ENCODE measurements around the gene CNTN6. TPM values are rescaled to one million over a fixed set of nuclear protein-coding genes. Genes with fewer than 3 reads are reported as not detected.
A peak's percentile ranks its signal among the peaks of the same experiment; 100 is the strongest.
"Not testable (repeated sequence)": the region's sequence is repeated elsewhere in the genome, so short reads cannot be mapped to it uniquely, and the experiment has no call there.

The CNTN6 gene
- total and polyA plus RNA-seq, 5 experiments from 2014 or later: not detected

DNA sequence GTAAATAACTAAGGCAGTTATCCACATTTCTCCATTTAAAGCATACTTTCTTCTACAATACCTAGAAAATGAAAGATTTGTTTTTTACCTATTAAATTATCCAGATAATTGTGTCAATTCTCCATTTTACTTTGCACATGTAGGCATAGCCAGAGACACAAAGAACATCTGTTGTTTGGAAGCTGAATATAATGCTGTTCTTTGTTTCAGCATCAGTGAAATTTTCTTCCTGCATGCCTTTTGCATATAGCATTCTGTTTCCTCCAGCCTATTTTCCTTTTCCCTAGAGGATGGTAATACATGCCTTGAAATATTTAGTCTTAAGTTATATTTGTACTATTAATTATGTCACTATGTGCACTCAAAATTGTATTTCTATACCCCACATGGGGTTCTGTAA lies 233.7 kb downstream of the CNTN6 start:
- Mint-ChIP-seq H3K9me3 (peaks cover 0 to 28% (median 8%) of the 10 kb centered on the region in 9 donors), H3K27me3 (no peaks in the 10 kb centered on the region), H3K27ac (no peak overlapping the region), H3K36me3 (no peaks in the 10 kb centered on the region), H3K4me3 (no peak overlapping the region), H3K4me1 (no peaks in the 10 kb centered on the region)
- DNase-seq (no peak), ATAC-seq (no peak)
- POLR2A ChIA-PET: no interaction called here

DNA sequence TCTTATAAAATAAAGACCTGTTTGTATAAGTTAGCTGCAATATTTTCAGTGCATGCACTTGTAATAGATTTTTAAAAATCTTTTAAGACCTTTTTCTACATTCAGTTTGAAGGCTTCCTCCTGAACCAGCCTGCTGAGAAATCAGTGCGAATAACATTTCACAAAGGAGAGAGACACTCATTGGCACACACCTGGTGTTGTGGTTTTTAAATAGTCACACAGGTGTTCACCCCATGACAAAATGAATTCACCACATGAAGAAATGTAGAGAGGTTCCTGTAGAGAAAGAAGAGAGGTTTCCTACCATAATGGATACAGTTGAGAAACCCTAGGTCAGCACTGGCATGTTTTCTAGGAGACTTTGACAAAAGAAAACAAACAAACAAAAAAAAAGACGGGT lies 237.3 kb downstream of the CNTN6 start:
- Mint-ChIP-seq H3K27ac (no peak overlapping the region), H3K36me3 (no peaks in the 10 kb centered on the region), H3K27me3 (no peaks in the 10 kb centered on the region), H3K4me3 (no peak overlapping the region), H3K4me1 (no peaks in the 10 kb centered on the region), H3K9me3 (peaks cover 0 to 35% (median 8%) of the 10 kb centered on the region in 9 donors)
- POLR2A ChIA-PET: no interaction called here
- DNase-seq: no peak
- no peak for ATAC-seq

DNA sequence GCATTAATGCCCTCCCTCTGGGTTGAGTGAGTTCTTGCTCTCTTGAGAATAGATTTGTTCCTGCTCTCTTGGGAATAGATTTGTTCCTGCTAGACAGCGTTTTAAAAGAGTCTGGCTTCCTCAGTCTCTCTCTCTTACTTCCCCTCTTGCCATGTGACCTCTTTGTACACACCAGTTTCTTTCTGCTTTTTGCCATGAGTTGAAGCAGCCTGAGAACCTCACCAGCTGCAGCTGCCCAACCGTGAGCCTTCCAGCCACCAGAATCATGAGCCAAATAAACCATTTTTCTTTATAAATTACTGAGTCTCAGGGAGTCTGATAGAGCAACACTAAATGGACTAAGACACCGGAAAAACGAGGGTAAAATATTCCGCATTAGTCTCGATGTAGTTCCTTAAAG lies 253.6 kb downstream of the CNTN6 start:
- DNase-seq (no peak), ATAC-seq (no peak)
- Mint-ChIP-seq H3K27me3 (no peaks in the 10 kb centered on the region), H3K4me3 (no peak overlapping the region), H3K36me3 (no peaks in the 10 kb centered on the region), H3K4me1 (no peaks in the 10 kb centered on the region), H3K9me3 (peaks cover 0 to 30% (median 2%) of the 10 kb centered on the region in 9 donors), H3K27ac (peak overlapping the region in 1 of 10 donors; percentile 61)
- POLR2A ChIA-PET: no interaction called here

DNA sequence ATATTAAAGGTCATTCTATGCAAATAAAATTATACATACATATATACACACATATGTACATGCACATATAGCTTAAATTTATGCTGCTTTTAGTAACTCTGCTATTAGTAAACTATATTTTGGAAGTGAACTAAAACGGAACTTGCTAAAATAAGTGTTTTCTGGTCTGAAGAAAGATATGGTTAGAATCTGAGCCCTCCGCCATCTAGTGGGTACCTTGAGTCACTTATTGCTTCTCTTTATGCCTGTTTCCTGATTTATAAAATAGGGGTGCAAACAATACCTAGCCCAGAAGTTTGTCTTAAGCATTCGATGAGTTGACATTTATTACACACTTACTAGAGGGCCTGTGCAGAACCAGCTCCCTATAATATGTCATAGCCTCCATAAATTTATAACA lies 255.7 kb downstream of the CNTN6 start:
- DNase-seq (no peak), ATAC-seq (no peak)
- POLR2A ChIA-PET: no interaction called here
- Mint-ChIP-seq H3K9me3 (peaks cover 0 to 18% (median 2%) of the 10 kb centered on the region in 9 donors), H3K4me3 (no peak overlapping the region), H3K4me1 (no peaks in the 10 kb centered on the region), H3K27ac (no peak overlapping the region), H3K36me3 (no peaks in the 10 kb centered on the region), H3K27me3 (no peaks in the 10 kb centered on the region)

DNA sequence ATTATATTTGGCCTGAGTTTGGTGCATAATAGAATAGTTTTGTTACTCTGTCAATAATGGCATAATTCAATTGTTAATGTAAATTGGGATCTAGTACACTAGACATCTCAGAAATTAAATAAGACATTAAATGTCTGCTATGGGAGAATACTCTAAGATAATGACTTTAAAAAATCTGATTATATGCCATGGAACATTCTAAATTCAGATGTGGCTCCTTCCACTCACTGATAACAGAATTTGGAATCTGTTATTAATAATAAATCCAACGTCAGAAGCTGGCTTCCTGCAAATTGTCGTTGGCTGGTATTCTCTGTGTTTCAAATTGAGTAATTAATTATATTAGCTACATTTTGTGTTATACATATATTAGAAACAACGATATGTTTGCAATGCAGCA lies 258.1 kb downstream of the CNTN6 start:
- Mint-ChIP-seq H3K27me3 (no peaks in the 10 kb centered on the region), H3K9me3 (peaks cover 0 to 13% (median 0%) of the 10 kb centered on the region in 9 donors), H3K27ac (no peak overlapping the region), H3K4me3 (no peak overlapping the region), H3K36me3 (no peaks in the 10 kb centered on the region), H3K4me1 (no peaks in the 10 kb centered on the region)
- POLR2A ChIA-PET: no interaction called here
- no peak for DNase-seq
- no peak for ATAC-seq

DNA sequence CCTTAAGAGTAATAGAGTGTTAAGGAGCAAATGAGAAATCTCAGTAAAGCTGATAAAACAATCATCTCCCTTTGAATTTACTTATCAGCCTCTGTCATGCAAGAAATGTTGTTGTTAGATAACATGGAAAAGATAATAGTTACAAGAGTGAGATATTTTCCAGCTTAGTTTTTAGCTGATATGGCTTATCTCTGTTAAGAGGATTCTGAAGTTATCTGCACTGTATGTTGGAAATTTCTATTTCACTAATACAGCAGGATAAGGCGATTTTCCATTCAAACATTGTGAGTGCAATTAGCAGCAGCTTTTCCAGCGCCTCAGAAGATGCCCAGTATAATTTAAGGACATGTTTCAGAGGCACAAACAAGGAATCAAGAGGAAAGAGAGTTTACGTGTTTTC lies 262.9 kb downstream of the CNTN6 start:
- Mint-ChIP-seq H3K4me1 (no peaks in the 10 kb centered on the region), H3K27ac (no peak overlapping the region), H3K9me3 (peaks cover 0 to 7% (median under 1%) of the 10 kb centered on the region in 9 donors), H3K4me3 (no peak overlapping the region), H3K36me3 (no peaks in the 10 kb centered on the region), H3K27me3 (no peaks in the 10 kb centered on the region)
- POLR2A ChIA-PET: no interaction called here
- ATAC-seq (no peak), DNase-seq (no peak)

DNA sequence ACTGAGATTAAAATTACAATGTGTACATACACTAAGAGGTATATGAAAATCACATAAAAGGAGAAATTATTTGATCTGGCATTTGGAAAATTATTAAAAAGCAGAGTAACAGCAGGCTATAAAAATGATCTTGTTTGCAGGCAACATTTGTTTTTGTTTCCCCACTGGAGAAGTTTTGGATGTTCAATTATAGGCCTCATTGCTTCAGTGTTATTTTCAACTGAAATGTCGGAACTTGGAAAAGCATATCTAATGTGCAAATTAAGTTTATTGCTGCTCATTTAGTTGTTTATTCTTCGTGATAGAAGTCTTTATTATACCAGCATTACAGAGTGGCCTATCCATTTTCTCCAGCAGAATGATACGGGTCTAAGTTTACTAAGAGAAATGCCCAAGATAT lies 263.3 kb downstream of the CNTN6 start:
- Mint-ChIP-seq H3K4me1 (no peaks in the 10 kb centered on the region), H3K9me3 (peaks cover 0 to 7% (median 3%) of the 10 kb centered on the region in 9 donors), H3K4me3 (no peak overlapping the region), H3K36me3 (no peaks in the 10 kb centered on the region), H3K27ac (no peak overlapping the region), H3K27me3 (no peaks in the 10 kb centered on the region)
- POLR2A ChIA-PET: no interaction called here
- DNase-seq (no peak), ATAC-seq (no peak)

DNA sequence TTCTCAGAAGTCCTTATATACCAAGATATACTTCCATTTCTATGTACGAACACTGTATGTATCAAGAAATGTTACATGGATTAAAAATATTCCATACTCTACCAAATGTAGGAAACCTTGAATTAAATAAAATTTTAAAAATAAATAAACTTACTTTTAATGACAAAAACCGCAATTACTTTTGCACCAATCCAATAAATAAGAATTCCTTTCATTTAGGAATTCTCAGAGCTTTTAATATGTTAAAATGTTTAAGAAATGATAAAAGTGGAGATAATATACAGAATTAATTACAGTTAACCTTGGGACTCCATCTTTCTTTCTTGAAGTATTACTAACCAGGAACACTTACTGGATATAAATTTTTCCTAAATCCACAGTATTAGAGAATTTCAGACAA lies 272.7 kb downstream of the CNTN6 start:
- Mint-ChIP-seq H3K27me3 (no peaks in the 10 kb centered on the region), H3K9me3 (peaks cover 0 to 18% (median 2%) of the 10 kb centered on the region in 9 donors), H3K36me3 (no peaks in the 10 kb centered on the region), H3K4me1 (no peaks in the 10 kb centered on the region), H3K4me3 (no peak overlapping the region), H3K27ac (no peak overlapping the region)
- DNase-seq: no peak
- no peak for ATAC-seq
- POLR2A ChIA-PET: no interaction called here

DNA sequence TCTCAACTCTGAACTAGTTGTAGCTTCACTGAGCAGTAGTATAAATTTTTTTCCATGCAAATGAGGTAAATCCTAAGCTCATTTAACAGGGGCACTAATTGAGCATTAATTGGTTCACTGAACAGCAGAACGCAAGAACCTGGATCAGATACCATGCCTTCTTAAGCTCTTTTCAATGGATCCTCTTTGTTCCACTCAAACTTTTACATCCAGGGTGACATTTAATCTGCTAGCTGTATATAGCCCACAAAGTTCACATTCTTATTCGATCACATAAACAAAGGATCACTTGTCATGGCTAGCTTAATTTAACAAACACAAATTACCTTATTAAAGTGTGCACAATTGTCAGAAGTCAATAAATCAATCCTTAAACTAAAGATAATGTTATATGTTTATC lies 281.6 kb downstream of the CNTN6 start:
- no peak for ATAC-seq
- Mint-ChIP-seq H3K4me1 (no peaks in the 10 kb centered on the region), H3K27ac (no peak overlapping the region), H3K9me3 (peaks cover 0 to 16% (median under 1%) of the 10 kb centered on the region in 9 donors), H3K36me3 (no peaks in the 10 kb centered on the region), H3K4me3 (no peak overlapping the region), H3K27me3 (no peaks in the 10 kb centered on the region)
- no peak for DNase-seq
- POLR2A ChIA-PET: no interaction called here

DNA sequence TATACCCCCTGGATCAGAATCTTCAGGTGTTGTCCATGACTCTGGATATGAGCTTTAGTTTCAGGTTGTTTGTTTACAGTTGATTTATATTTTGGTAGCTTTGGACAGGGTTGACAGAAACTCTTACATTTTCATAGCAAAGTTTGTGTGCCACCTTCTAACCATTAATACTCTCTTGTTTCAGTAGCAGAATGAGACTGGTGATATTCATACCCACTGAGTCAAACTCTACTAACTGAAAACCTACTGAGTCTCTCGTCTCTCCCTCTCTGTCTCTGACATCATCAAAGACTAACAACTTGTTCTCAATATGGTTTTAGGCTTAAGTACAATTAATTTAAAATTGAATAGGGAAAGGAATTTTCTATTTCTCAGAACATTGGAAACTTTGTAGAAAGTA lies 282.3 kb downstream of the CNTN6 start:
- H3K27ac Mint-ChIP-seq: no peak overlapping the region
- H3K9me3 Mint-ChIP-seq: peaks cover 0 to 16% (median 0%) of the 10 kb centered on the region in 9 donors
- no peak for DNase-seq
- H3K36me3 Mint-ChIP-seq: no peaks in the 10 kb centered on the region
- no peaks in the 10 kb centered on the region for H3K27me3 Mint-ChIP-seq
- POLR2A ChIA-PET: no interaction called here
- ATAC-seq: no peak
- H3K4me3 Mint-ChIP-seq: no peak overlapping the region
- no peaks in the 10 kb centered on the region for H3K4me1 Mint-ChIP-seq

DNA sequence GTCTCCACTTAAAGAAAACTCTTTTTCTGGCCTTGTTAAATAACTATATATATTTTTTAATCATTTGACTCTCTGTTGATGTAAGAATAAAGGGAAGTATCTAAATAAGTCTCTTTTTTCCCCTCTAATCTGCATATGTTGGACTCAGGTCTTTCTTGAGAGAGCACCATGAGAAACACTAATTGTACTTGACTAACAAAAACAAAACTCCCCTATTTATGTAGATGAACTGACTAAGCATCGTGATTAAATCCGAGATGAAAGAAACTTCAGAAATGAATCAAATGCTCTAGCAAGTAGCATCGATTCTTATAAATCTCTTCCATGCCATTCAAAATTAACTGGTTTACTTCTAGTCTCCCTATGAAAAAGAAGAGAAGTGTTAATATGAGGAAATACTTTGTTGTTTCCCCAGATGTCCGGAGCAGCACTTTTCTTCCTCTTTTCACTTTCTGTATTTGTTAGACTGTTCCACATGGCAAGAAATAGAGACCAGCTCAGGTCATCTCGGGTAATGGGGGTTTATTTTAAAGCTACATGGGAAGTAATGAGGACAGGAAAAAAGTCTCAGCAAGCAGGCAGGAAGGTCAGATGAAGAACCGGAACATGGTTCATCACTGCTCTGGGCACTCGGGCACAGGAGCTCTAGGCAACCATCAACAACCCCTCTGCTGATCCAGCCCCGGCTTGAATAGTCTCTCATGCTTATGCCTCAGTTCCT lies 288.3 kb downstream of the CNTN6 start:
- peaks cover 0 to 20% (median 10%) of the 10 kb centered on the region in 9 donors for H3K9me3 Mint-ChIP-seq
- ATAC-seq (no peak), DNase-seq (no peak)
- H3K36me3 Mint-ChIP-seq: no peaks in the 10 kb centered on the region
- H3K27me3 Mint-ChIP-seq: no peaks in the 10 kb centered on the region
- no peak overlapping the region for H3K27ac Mint-ChIP-seq
- H3K4me1 Mint-ChIP-seq: no peaks in the 10 kb centered on the region
- no peak overlapping the region for H3K4me3 Mint-ChIP-seq
- POLR2A ChIA-PET: no interaction called here

DNA sequence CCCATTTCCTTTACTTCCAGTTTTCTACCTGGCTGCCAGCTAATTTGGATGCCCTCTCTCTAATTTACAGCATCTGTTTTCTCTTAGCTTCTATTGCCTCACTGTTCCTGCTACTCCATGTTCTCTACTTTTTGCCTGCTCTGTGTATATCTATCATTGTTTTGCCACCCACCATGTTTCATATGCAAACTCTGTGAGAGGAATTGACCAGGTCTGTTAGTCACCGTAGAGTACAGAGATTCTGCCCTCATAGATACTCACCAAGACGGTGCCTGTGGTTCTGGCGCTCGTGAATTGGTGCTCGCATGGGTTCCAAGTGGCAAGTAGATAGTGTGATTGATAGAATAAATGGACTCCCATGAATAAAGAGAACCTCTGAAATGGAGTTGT lies 288.8 kb downstream of the CNTN6 start:
- DNase-seq: no peak
- H3K4me1 Mint-ChIP-seq: no peaks in the 10 kb centered on the region
- no peak overlapping the region for H3K27ac Mint-ChIP-seq
- H3K9me3 Mint-ChIP-seq: peaks cover 0 to 21% (median 10%) of the 10 kb centered on the region in 9 donors
- POLR2A ChIA-PET: no interaction called here
- H3K27me3 Mint-ChIP-seq: no peaks in the 10 kb centered on the region
- H3K4me3 Mint-ChIP-seq: no peak overlapping the region
- H3K36me3 Mint-ChIP-seq: no peaks in the 10 kb centered on the region
- ATAC-seq: no peak

DNA sequence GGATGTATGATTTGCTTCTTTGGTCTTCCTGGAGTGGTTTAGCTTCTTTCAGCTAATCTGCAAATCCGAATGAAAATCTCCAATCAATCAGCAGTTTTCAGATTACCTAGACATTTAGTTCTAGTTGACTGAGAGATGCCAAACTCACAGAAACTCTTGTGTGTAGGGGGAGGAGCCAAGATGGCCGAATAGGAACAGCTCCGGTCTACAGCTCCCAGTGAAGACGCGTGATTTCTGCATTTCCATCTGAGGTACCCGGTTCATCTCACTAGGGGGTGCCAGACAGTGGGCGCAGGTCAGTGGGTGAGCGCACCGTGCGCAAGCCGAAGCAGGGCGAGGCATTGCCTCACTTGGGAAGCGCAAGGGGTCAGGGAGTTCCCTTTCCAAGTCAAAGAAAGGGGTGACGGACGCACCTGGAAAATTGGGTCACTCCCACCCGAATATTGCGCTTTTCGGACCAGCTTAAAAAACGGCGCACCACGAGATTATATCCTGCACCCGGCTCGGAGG lies 294.6 kb downstream of the CNTN6 start:
- H3K27ac Mint-ChIP-seq, ATAC-seq, H3K27me3 Mint-ChIP-seq, DNase-seq, POLR2A ChIA-PET, H3K4me1 Mint-ChIP-seq, H3K36me3 Mint-ChIP-seq, H3K4me3 Mint-ChIP-seq: not testable (repeated sequence)
- peaks cover 0 to 18% (median 7%) of the 10 kb centered on the region in 9 donors for H3K9me3 Mint-ChIP-seq

DNA sequence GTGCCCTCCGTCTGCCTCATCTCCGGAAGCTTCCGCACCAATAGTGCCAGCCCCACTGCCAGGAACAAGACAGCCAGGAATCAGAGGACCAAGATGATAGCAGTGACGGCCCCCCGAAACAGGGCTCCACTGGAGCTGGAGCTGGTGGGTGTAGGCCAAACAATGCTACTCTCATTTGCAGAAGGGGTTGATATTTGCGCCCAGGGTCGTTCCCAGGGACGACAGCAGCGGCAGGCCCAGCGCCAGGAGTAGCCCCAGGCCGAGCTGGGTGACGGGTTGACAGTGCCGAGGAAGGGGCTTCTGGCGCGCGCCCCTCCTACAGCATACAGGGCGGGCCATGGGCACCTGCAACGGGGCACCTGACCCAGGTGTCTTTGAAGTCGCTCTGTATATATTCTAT lies 301.4 kb downstream of the CNTN6 start:
- POLR2A ChIA-PET: no interaction called here
- Mint-ChIP-seq H3K9me3 (peaks cover 0 to 14% (median 4%) of the 10 kb centered on the region in 9 donors), H3K4me3 (no peak overlapping the region), H3K4me1 (no peaks in the 10 kb centered on the region), H3K27ac (peak overlapping the region in 1 of 10 donors; percentile 60), H3K27me3 (no peaks in the 10 kb centered on the region), H3K36me3 (no peaks in the 10 kb centered on the region)
- ATAC-seq (no peak), DNase-seq (no peak)
